Suprapubic skin (tissue), 4 donors: Measurements from ENCODE around the gene SLC29A2. TPM values are rescaled to one million over a fixed set of nuclear protein-coding genes. Genes with fewer than 3 reads are reported as not detected.

ENCODE experiments used
- DNase-seq, 2 donors: peaks; one replicate each; pipeline ENCODE4 v3.0.0-alpha.2; 2019; ENCODE audit warnings: low spot score in 2 of 2
- H3K27ac ChIP-seq: fragments of 200-600 bp; sonication (generic); one replicate; pipeline ENCODE4 v1.5.1; 2019
- H3K27me3 ChIP-seq: fragments of 200-600 bp; sonication (generic); one replicate; pipeline ENCODE4 v1.5.1; 2019
- H3K36me3 ChIP-seq: fragments of 200-600 bp; sonication (generic); one replicate; pipeline ENCODE4 v1.5.1; 2019
- H3K4me1 ChIP-seq: fragments of 200-600 bp; sonication (generic); one replicate; pipeline ENCODE4 v1.5.1; 2019
- H3K4me3 ChIP-seq: fragments of 200-600 bp; sonication (generic); one replicate; pipeline ENCODE4 v1.5.1; 2019; ENCODE audit warnings: mild to moderate bottlenecking
- H3K9me3 ChIP-seq: fragments of 200-600 bp; sonication (generic); one replicate; pipeline ENCODE4 v1.5.1; 2019
- EP300 ChIP-seq: sonication (generic); formaldehyde crosslinking; IDR thresholded peaks from one replicate; pipeline ENCODE4 v1.6.1; 2017; ENCODE audit warnings: antibody characterized with exemption
- POLR2A ChIP-seq, 2 donors: fragments of 450-650 bp; IDR thresholded peaks; one replicate each; pipeline ENCODE4 v1.6.1; 2017; ENCODE audit warnings: antibody characterized with exemption in 2 of 2, mild to moderate bottlenecking in 2 of 2, moderate library complexity in 2 of 2
- POLR2AphosphoS5 ChIP-seq, 3 donors: sonication (generic); formaldehyde crosslinking; IDR thresholded peaks; one replicate each; pipeline ENCODE4 v1.6.1; 2017; ENCODE audit warnings: antibody characterized with exemption in 3 of 3
- WGBS: methylation state at CpG from one replicate; pipeline ENCODE4 v1.1.5; 2018; 5-methylcytosine and 5-hydroxymethylcytosine counted together
- total RNA-seq, 4 donors: library from RNA; depleted of rRNA; stranded (reverse); fragments of >200 nt; gene quantifications; one replicate each; pipeline ENCODE4 v1.1.0, GENCODE V29; 2016
- TF ChIP-seq, protein P1 (sequence below), 2 donors: fragments of 200-600 bp in 1 of 2; fragments of 450-650 bp in 1 of 2; sonication (generic) in 1 of 2; IDR thresholded peaks; one replicate each; pipeline ENCODE4 v1.5.1; 2016 to 2019; ENCODE audit warnings: antibody characterized with exemption in 2 of 2, mild to moderate bottlenecking in 1 of 2, moderate library complexity in 1 of 2

SLC29A2 gene
- total RNA-seq, 4 donors from 2014 or later: 2.2 to 4.7 (median 3.9) TPM

GRCh38 chr11:66331542-66332370, 39.8 kb downstream of the SLC29A2 start:
- Histone ChIP-seq H3K27ac (no peak overlapping the region), H3K4me1 (peaks cover 58% of the 10 kb centered on the region), H3K4me3 (no peak overlapping the region), H3K9me3 (no peaks in the 10 kb centered on the region), H3K36me3 (peaks cover 26% of the 10 kb centered on the region), H3K27me3 (no peaks in the 10 kb centered on the region)
- DNase-seq: peak in 1 of 2 donors; percentile 57
- TF ChIP-seq POLR2A (IDR thresholded peaks at IDR 0.05) (no peak), POLR2AphosphoS5 (IDR thresholded peaks at IDR 0.05) (no peak), EP300 (no peak)
- TF ChIP-seq, protein P1, sequence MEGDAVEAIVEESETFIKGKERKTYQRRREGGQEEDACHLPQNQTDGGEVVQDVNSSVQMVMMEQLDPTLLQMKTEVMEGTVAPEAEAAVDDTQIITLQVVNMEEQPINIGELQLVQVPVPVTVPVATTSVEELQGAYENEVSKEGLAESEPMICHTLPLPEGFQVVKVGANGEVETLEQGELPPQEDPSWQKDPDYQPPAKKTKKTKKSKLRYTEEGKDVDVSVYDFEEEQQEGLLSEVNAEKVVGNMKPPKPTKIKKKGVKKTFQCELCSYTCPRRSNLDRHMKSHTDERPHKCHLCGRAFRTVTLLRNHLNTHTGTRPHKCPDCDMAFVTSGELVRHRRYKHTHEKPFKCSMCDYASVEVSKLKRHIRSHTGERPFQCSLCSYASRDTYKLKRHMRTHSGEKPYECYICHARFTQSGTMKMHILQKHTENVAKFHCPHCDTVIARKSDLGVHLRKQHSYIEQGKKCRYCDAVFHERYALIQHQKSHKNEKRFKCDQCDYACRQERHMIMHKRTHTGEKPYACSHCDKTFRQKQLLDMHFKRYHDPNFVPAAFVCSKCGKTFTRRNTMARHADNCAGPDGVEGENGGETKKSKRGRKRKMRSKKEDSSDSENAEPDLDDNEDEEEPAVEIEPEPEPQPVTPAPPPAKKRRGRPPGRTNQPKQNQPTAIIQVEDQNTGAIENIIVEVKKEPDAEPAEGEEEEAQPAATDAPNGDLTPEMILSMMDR (IDR thresholded peaks at IDR 0.05): no peak
- 87% methylated on average over 7 of the region's 12 CpGs for WGBS

- Histone ChIP-seq H3K27me3 (no peaks in the 10 kb centered on the region), H3K4me1 (peaks cover 58% of the 10 kb centered on the region), H3K27ac (no peak overlapping the region), H3K4me3 (no peak overlapping the region), H3K36me3 (peaks cover 26% of the 10 kb centered on the region), H3K9me3 (no peaks in the 10 kb centered on the region)
- TF ChIP-seq POLR2A (IDR thresholded peaks at IDR 0.05) (no peak), POLR2AphosphoS5 (IDR thresholded peaks at IDR 0.05) (no peak), EP300 (no peak)
- TF ChIP-seq, protein P1 (IDR thresholded peaks at IDR 0.05): no peak
- WGBS: 63% methylated on average over 7 of the region's 10 CpGs
- DNase-seq: no peak
Observed at GRCh38 chr11:66330931-66331330, 40.6 kb downstream of the SLC29A2 start.

DNA sequence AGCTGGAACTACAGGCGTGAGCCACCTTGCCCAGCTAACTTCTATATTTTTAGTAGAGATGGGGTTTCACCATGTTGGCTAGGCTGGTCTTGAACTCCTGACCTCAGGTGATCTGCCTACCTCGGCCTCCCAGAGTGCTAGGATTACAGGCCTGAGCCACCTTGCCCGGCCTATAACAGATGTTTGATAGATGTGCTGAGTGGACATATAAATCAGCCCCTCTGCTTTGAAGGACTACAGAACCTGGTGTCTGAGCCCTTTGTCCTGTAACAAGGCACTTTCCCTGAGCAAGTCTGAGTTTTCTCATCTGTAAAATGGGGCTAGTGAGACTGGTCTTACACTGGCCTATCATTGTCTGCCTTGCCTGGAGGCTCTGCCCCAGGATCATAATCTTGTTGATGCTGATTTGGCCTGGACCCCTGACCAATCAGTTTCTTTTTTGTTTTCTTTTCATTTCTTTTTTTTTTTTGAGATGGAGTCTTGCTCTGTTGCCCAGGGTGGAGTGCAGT, 42.3 kb downstream of the SLC29A2 start:
- no peaks in the 10 kb centered on the region for H3K9me3 ChIP-seq
- H3K36me3 ChIP-seq: peaks cover 26% of the 10 kb centered on the region
- H3K27me3 ChIP-seq: no peaks in the 10 kb centered on the region
- H3K4me1 ChIP-seq: peaks cover 58% of the 10 kb centered on the region
- H3K4me3 ChIP-seq: no peak overlapping the region
- 86% methylated on average over 3 of the region's 3 CpGs for WGBS
- TF ChIP-seq, protein P1 (IDR thresholded peaks at IDR 0.05): no peak
- TF ChIP-seq POLR2AphosphoS5 (IDR thresholded peaks at IDR 0.05): no peak
- TF ChIP-seq POLR2A (IDR thresholded peaks at IDR 0.05): no peak
- no peak for TF ChIP-seq EP300
- DNase-seq: no peak
- H3K27ac ChIP-seq: no peak overlapping the region

- Histone ChIP-seq H3K9me3 (no peaks in the 10 kb centered on the region), H3K27ac (peak overlapping the region; percentile 74), H3K27me3 (no peaks in the 10 kb centered on the region), H3K36me3 (peaks cover 21% of the 10 kb centered on the region), H3K4me1 (peaks cover 54% of the 10 kb centered on the region), H3K4me3 (peak overlapping the region; percentile 12)
- peak in 2 of 3 donors; percentile 11 to 21 for TF ChIP-seq POLR2AphosphoS5 (IDR thresholded peaks at IDR 0.05)
- no peak for TF ChIP-seq POLR2A (IDR thresholded peaks at IDR 0.05)
- TF ChIP-seq, protein P1 (IDR thresholded peaks at IDR 0.05): peak; percentile 92 to 97
- WGBS: 6% methylated on average over 16 of the region's 19 CpGs
- peak; percentile 89 to 92 for DNase-seq
Observed at GRCh38 chr11:66328302-66329144, 43.0 kb downstream of the SLC29A2 start.

- Histone ChIP-seq H3K27me3 (no peaks in the 10 kb centered on the region), H3K4me1 (peaks cover 51% of the 10 kb centered on the region), H3K9me3 (no peaks in the 10 kb centered on the region), H3K36me3 (peaks cover 16% of the 10 kb centered on the region), H3K27ac (peak overlapping the region; percentile 74), H3K4me3 (no peak overlapping the region)
- 0% methylated on average over 1 of the region's 3 CpGs for WGBS
- DNase-seq: peak in 1 of 2 donors; percentile 67
- TF ChIP-seq POLR2A (IDR thresholded peaks at IDR 0.05) (no peak), POLR2AphosphoS5 (IDR thresholded peaks at IDR 0.05) (peak in 1 of 3 donors; percentile 36)
- TF ChIP-seq, protein P1 (IDR thresholded peaks at IDR 0.05): no peak
Observed at GRCh38 chr11:66328031-66328301, 43.6 kb downstream of the SLC29A2 start.
